Pancreas (tissue), 10 donors: ENCODE data around the gene LAMTOR4. TPM values are rescaled to one million over a fixed set of nuclear protein-coding genes. Genes with fewer than 3 reads are reported as not detected.
A peak's percentile ranks its signal among the peaks of the same experiment; 100 is the strongest.

Experiments
- ATAC-seq, 4 donors: fragments of 200-7000 bp; cut with Tn5 transposase; one replicate each; pipeline versions ENCODE4 v1.8.0 to v1.9.1; 2020; ENCODE audit warnings: mild to moderate bottlenecking in 4 of 4, moderate library complexity in 4 of 4
- DNase-seq, 6 donors: peaks; one replicate each; pipeline ENCODE4 v3.0.0-alpha.2; 2020
- FAIRE-seq: peaks from 2 replicates; lab custom pipeline; 2012; peaks lifted over from hg19 to GRCh38; lab: Jason Lieb, UNC
- H3K27ac ChIP-seq, 4 donors: fragments of 200-600 bp; sonication (generic); 1 replicate in 3 of 4; 2 replicates in 1 of 4; pipeline versions ENCODE4 v1.5.0 to v1.8.0; 2020
- H3K27me3 ChIP-seq, 4 donors: fragments of 200-600 bp; one replicate each; pipeline ENCODE4 v1.8.0; 2021
- H3K36me3 ChIP-seq, 3 donors: fragments of 200-600 bp; sonication (generic) in 1 of 3; one replicate each; pipeline versions ENCODE4 v1.5.0 to v1.8.0; 2020 to 2021
- H3K4me1 ChIP-seq, 3 donors: fragments of 200-600 bp; one replicate each; pipeline ENCODE4 v1.8.0; 2021
- H3K4me3 ChIP-seq, 4 donors: fragments of 200-600 bp; sonication (generic) in 2 of 4; one replicate each; pipeline versions ENCODE4 v1.5.0 to v1.8.0; 2020 to 2021
- H3K9me3 ChIP-seq, 4 donors: fragments of 200-600 bp; one replicate each; pipeline ENCODE4 v1.8.0; 2021
- WGBS, 2 donors: extraction: QIAGEN DNeasy Blood & Tissue Kit; methylation state at CpG; one replicate each; pipeline ENCODE4 v1.1.7; 2013; 5-methylcytosine and 5-hydroxymethylcytosine counted together
- intact Hi-C, 3 donors: fragments of 100-400 bp; cut with DNase I; formaldehyde crosslinking; loops; one replicate each; pipeline versions ENCODE4 v1.11.1 to v1.14.2; 2022
- polyA plus RNA-seq, 2 donors: library from polyadenylated mRNA; stranded (reverse); fragments of 200-250 nt; gene quantifications; one replicate each; pipeline ENCODE4 v1.2.3, GENCODE V29; 2013
- total RNA-seq, 6 donors: library from RNA; stranded (reverse); fragmentation: NEBNext Ultra II Directional in 4 of 6; extraction: Animal tissue kit (Norgen Biotek cat#: 25700) in 4 of 6; gene quantifications; one replicate each; pipeline versions ENCODE4 v1.2.1 to v1.2.4, GENCODE V29; 2021 to 2023
- TF ChIP-seq, protein P1 (sequence below), 4 donors: fragments of 200-600 bp; sonication (generic) in 3 of 4; IDR thresholded peaks; one replicate each; pipeline versions ENCODE4 v1.5.0 to v1.8.0; 2021; ENCODE audit warnings: antibody characterized with exemption in 4 of 4
- donor health status: healthy with polysubstance abuse.
- donor health status: DM: no; HTN: no; CAD: no; lungs with moderate emphysema.
- donor health status: DM: no; HTN: no; CAD: no.
- donor health status: control.
- donor health status: control.
- donor health status: Bipolar disorder and iron deficiency.
- donor health status: DM: yes; HTN: yes; CAD: no.
- donor health status: DM: no; HTN: no; CAD: no.
- donor health status: DM: no; HTN: no; CAD: no.
- donor health status: DM: yes; HTN: yes; CAD: no.

The LAMTOR4 gene
- total and polyA plus RNA-seq, 8 donors: 43.8 to 209 (median 55.6) TPM

DNA sequence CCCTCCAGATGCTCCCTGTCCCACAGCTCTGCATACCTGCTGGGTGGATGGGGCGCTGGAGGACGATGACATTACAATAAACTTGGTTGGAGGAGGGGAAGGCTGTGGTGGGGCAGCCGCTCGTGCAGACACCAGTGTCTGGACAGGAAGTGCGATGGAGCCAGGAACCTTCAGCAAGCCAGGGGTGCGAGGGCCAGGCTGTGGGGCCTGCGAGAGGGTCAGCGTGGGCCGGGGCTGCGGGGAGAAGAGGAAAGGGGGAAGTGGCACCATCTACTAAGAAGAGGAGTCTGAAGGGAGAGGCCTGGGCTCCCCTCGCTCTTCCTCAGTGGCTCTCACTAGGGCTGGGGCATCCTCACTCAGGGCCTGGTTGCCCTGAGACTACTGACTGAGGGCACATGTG lies 40.8 kb upstream of the LAMTOR4 start:
- DNase-seq (no peak), FAIRE-seq (no peak), ATAC-seq (no peak)
- Histone ChIP-seq H3K9me3 (no peaks in the 10 kb centered on the region), H3K36me3 (peaks cover 0 to 25% (median 0%) of the 10 kb centered on the region in 3 donors), H3K4me3 (no peak overlapping the region), H3K27ac (no peak overlapping the region), H3K4me1 (no peaks in the 10 kb centered on the region), H3K27me3 (no peaks in the 10 kb centered on the region)
- TF ChIP-seq, protein P1, sequence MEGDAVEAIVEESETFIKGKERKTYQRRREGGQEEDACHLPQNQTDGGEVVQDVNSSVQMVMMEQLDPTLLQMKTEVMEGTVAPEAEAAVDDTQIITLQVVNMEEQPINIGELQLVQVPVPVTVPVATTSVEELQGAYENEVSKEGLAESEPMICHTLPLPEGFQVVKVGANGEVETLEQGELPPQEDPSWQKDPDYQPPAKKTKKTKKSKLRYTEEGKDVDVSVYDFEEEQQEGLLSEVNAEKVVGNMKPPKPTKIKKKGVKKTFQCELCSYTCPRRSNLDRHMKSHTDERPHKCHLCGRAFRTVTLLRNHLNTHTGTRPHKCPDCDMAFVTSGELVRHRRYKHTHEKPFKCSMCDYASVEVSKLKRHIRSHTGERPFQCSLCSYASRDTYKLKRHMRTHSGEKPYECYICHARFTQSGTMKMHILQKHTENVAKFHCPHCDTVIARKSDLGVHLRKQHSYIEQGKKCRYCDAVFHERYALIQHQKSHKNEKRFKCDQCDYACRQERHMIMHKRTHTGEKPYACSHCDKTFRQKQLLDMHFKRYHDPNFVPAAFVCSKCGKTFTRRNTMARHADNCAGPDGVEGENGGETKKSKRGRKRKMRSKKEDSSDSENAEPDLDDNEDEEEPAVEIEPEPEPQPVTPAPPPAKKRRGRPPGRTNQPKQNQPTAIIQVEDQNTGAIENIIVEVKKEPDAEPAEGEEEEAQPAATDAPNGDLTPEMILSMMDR (IDR thresholded peaks at IDR 0.05): no peak
- intact Hi-C loops: no loop called here
- 88 to 91% methylated on average over 11 of the region's 11 CpGs for WGBS, 2 donors

GRCh38 chr7:100109521-100110163 lies 39.1 kb upstream of the LAMTOR4 start:
- 93 to 94% methylated on average over 12 of the region's 12 CpGs for WGBS, 2 donors
- no peak for FAIRE-seq
- H3K4me1 ChIP-seq: no peaks in the 10 kb centered on the region
- no peak for DNase-seq
- intact Hi-C loops: no loop called here
- no peaks in the 10 kb centered on the region for H3K27me3 ChIP-seq
- no peak overlapping the region for H3K4me3 ChIP-seq
- H3K9me3 ChIP-seq: no peaks in the 10 kb centered on the region
- H3K27ac ChIP-seq: no peak overlapping the region
- TF ChIP-seq, protein P1 (IDR thresholded peaks at IDR 0.05): no peak
- ATAC-seq: no peak
- H3K36me3 ChIP-seq: peaks cover 0 to 25% (median 0%) of the 10 kb centered on the region in 3 donors

DNA sequence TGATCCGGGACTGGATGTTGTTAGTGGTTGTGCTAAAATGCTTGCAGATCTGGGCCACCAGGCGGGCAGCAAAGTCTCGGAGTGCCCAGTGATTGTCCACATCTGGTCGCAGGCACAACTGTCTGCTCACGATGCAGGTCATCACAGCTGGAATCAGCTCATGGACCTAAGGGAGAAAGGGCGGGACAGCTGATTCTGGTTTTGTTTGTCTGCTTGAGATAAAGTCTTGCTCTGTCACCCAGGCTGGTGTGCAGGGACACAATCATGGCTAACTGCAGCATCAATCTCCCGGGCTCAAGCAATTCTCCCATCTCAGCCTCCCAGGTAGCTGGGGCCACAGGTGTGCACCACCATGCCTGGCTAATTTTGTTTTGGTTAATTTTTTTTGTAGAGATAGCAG lies 37.6 kb upstream of the LAMTOR4 start:
- no peak for ATAC-seq
- Histone ChIP-seq H3K4me1 (no peaks in the 10 kb centered on the region), H3K36me3 (peaks cover 0 to 25% (median 0%) of the 10 kb centered on the region in 3 donors), H3K9me3 (no peaks in the 10 kb centered on the region), H3K27ac (no peak overlapping the region), H3K4me3 (no peak overlapping the region), H3K27me3 (no peaks in the 10 kb centered on the region)
- DNase-seq: no peak
- TF ChIP-seq, protein P1 (IDR thresholded peaks at IDR 0.05): no peak
- FAIRE-seq: no peak
- 88 to 93% methylated on average over 7 of the region's 7 CpGs for WGBS, 2 donors
- intact Hi-C loops: no loop called here

DNA sequence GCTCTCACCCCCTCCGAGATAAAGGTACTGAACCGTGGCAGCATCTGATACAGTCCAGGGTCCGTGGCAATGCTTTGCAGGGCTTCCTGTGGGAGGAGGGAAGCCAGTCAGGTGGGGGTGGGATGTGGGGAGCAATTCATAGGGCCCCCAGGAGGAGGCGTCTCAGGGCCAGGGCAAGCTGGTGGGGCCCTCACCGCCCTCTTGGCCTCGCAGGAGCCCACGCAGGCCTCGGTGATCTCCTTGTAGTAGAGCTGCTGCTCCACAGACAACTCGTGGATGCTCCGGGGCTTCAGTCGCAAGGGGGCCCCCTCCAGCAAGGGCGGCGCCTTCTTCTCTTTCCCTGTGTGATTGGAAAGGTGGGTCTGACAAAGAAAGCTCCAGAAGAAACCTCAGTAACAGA lies 36.8 kb upstream of the LAMTOR4 start:
- 88 to 89% methylated on average over 10 to 13 of the region's 13 CpGs for WGBS, 2 donors
- intact Hi-C loops: no loop called here
- H3K9me3 ChIP-seq: no peaks in the 10 kb centered on the region

GRCh38 chr7:100115026-100115425 lies 33.7 kb upstream of the LAMTOR4 start:
- no peaks in the 10 kb centered on the region for H3K9me3 ChIP-seq
- DNase-seq (peak in 1 of 6 donors; percentile 8), ATAC-seq (no peak), FAIRE-seq (no peak)
- no peak overlapping the region for H3K27ac ChIP-seq
- WGBS, 2 donors: 83% methylated on average over 7 of the region's 7 CpGs
- intact Hi-C loops: no loop called here
- TF ChIP-seq, protein P1 (IDR thresholded peaks at IDR 0.05): no peak
- no peaks in the 10 kb centered on the region for H3K27me3 ChIP-seq
- H3K4me3 ChIP-seq: no peak overlapping the region
- peaks cover 0 to 18% (median 0%) of the 10 kb centered on the region in 3 donors for H3K36me3 ChIP-seq
- peaks cover 0 to 2% (median 0%) of the 10 kb centered on the region in 3 donors for H3K4me1 ChIP-seq

More for the DNA sequence above, 36.8 kb upstream of the LAMTOR4 start:
- Histone ChIP-seq H3K27me3 (no peaks in the 10 kb centered on the region), H3K4me3 (no peak overlapping the region), H3K27ac (no peak overlapping the region), H3K4me1 (no peaks in the 10 kb centered on the region), H3K36me3 (peaks cover 0 to 25% (median 0%) of the 10 kb centered on the region in 3 donors)
- FAIRE-seq (no peak), DNase-seq (no peak), ATAC-seq (no peak)
- TF ChIP-seq, protein P1 (IDR thresholded peaks at IDR 0.05): no peak
